ENCODE results near the gene PTPRG.

The PTPRG gene

GRCh38 chr3:62265528-62265927 is 704.2 kb downstream of the PTPRG start:
- DNase-seq (ENCODE audit: low read depth, low spot score), result no peak

- DNase-seq (ENCODE audit: low read depth, low spot score), result no peak
Measured at GRCh38 chr3:62266668-62267283, 705.4 kb downstream of the PTPRG start.

GRCh38 chr3:62276658-62277180 is 715.3 kb downstream of the PTPRG start:
- no peak for DNase-seq (ENCODE audit: low read depth, low spot score)

- DNase-seq (ENCODE audit: low read depth, low spot score), result no peak
Measured at GRCh38 chr3:62277450-62277849, 716.1 kb downstream of the PTPRG start.

GRCh38 chr3:62277986-62278385 is 716.6 kb downstream of the PTPRG start:
- DNase-seq (ENCODE audit: low read depth, low spot score), result no peak

GRCh38 chr3:62281726-62282125 is 720.4 kb downstream of the PTPRG start:
- DNase-seq (ENCODE audit: low read depth, low spot score), result no peak

GRCh38 chr3:62284442-62284841 is 723.1 kb downstream of the PTPRG start:
- no peak for DNase-seq (ENCODE audit: low read depth, low spot score)

GRCh38 chr3:62287392-62287927 is 726.1 kb downstream of the PTPRG start:
- no peak for DNase-seq (ENCODE audit: low read depth, low spot score)

GRCh38 chr3:62289922-62290321 is 728.6 kb downstream of the PTPRG start:
- DNase-seq (ENCODE audit: low read depth, low spot score), result no peak

- DNase-seq (ENCODE audit: low read depth, low spot score), result no peak
Measured at GRCh38 chr3:62293051-62293780, 731.8 kb downstream of the PTPRG start.

- no peak for DNase-seq (ENCODE audit: low read depth, low spot score)
Measured at GRCh38 chr3:62295571-62295970, 734.2 kb downstream of the PTPRG start.

GRCh38 chr3:62300617-62301016 is 739.2 kb downstream of the PTPRG start:
- DNase-seq (ENCODE audit: low read depth, low spot score), result no peak

GRCh38 chr3:62312201-62312600 is 750.8 kb downstream of the PTPRG start:
- DNase-seq (ENCODE audit: low read depth, low spot score), result no peak

GRCh38 chr3:62316525-62316924 is 755.2 kb downstream of the PTPRG start:
- DNase-seq (ENCODE audit: low read depth, low spot score), result no peak

- DNase-seq (ENCODE audit: low read depth, low spot score), result no peak
Measured at GRCh38 chr3:62318365-62318751, 757.0 kb downstream of the PTPRG start.

- DNase-seq (ENCODE audit: low read depth, low spot score), result peak; percentile 52
Measured at GRCh38 chr3:62318752-62319569, 757.6 kb downstream of the PTPRG start.

GRCh38 chr3:62319570-62320243 is 758.3 kb downstream of the PTPRG start:
- no peak for DNase-seq (ENCODE audit: low read depth, low spot score)

GRCh38 chr3:62323241-62323640 is 761.9 kb downstream of the PTPRG start:
- DNase-seq (ENCODE audit: low read depth, low spot score), result no peak

- DNase-seq (ENCODE audit: low read depth, low spot score), result no peak
Measured at GRCh38 chr3:62325896-62326295, 764.5 kb downstream of the PTPRG start.

GRCh38 chr3:62329971-62330370 is 768.6 kb downstream of the PTPRG start:
- DNase-seq (ENCODE audit: low read depth, low spot score), result no peak

- no peak for DNase-seq (ENCODE audit: low read depth, low spot score)
Measured at GRCh38 chr3:62332017-62332416, 770.6 kb downstream of the PTPRG start.
